Stomach (tissue), 9 donors: ENCODE results near the gene VOPP1. TPM values are rescaled to one million over a fixed set of nuclear protein-coding genes. Genes with fewer than 3 reads are reported as not detected.
A peak's percentile ranks its signal among the peaks of the same experiment; 100 is the strongest.

ENCODE experiments used
- DNase-seq, 2 donors: peaks; one replicate each; pipeline versions ENCODE4 v3.0.0 to v3.0.0-alpha.2; 2013 to 2019
- H3K27ac ChIP-seq, 5 donors: fragments of 200-600 bp in 4 of 5; sonication (generic) in 4 of 5; one replicate each; pipeline ENCODE4 v1.5.1; 2013 to 2019; ENCODE audit warnings: mild to moderate bottlenecking in 1 of 5, moderate library complexity in 1 of 5
- H3K27me3 ChIP-seq, 3 donors: fragments of 200-600 bp; sonication (generic); one replicate each; pipeline ENCODE4 v1.5.1; 2017 to 2019; ENCODE audit warnings: mixed run types in 1 of 3
- H3K36me3 ChIP-seq, 4 donors: fragments of 200-600 bp; sonication (generic); 1 replicate in 3 of 4; 2 replicates in 1 of 4; pipeline ENCODE4 v1.5.1; 2016 to 2019
- H3K4me1 ChIP-seq, 4 donors: fragments of 200-600 bp; sonication (generic); one replicate each; pipeline ENCODE4 v1.5.1; 2016 to 2019
- H3K4me3 ChIP-seq, 4 donors: fragments of 200-600 bp; sonication (generic) in 3 of 4; one replicate each; pipeline ENCODE4 v1.5.1; 2016 to 2019; ENCODE audit warnings: mild to moderate bottlenecking in 1 of 4
- H3K9me3 ChIP-seq, 4 donors: fragments of 200-600 bp; sonication (generic); one replicate each; pipeline ENCODE4 v1.5.1; 2016 to 2019
- EP300 ChIP-seq: sonication (generic); formaldehyde crosslinking; IDR thresholded peaks from one replicate; pipeline ENCODE4 v1.6.1; 2017; ENCODE audit warnings: antibody characterized with exemption
- POLR2A ChIP-seq, 4 donors: fragments of 450-650 bp; IDR thresholded peaks; one replicate each; pipeline ENCODE4 v1.6.1; 2016; ENCODE audit warnings: antibody characterized with exemption in 4 of 4, control low read depth in 2 of 4, mild to moderate bottlenecking in 1 of 4, moderate library complexity in 1 of 4
- POLR2AphosphoS5 ChIP-seq, 3 donors: sonication (generic); formaldehyde crosslinking; IDR thresholded peaks; one replicate each; pipeline ENCODE4 v1.6.1; 2016; ENCODE audit warnings: antibody characterized with exemption in 3 of 3
- WGBS, 5 donors: extraction: QIAGEN DNeasy Blood & Tissue Kit in 3 of 5; methylation state at CpG; one replicate each; pipeline versions ENCODE4 v1.1.5 to v1.1.7; 2013 to 2018; 5-methylcytosine and 5-hydroxymethylcytosine counted together
- intact Hi-C: fragments of 100-400 bp; cut with DNase I; formaldehyde crosslinking; loops from one replicate; pipeline ENCODE4 v1.15.1; 2023; ENCODE audit warnings: low total_unique reads
- polyA plus RNA-seq, 3 donors: library from polyadenylated mRNA; stranded (reverse); fragments of 200-250 nt; gene quantifications; one replicate each; pipeline ENCODE4 v1.2.3, GENCODE V29; 2013
- total RNA-seq, 5 donors: library from RNA; depleted of rRNA; stranded (reverse); fragments of >200 nt; gene quantifications; one replicate each; pipeline versions ENCODE4 v1.1.0 to v1.2.3, GENCODE V29; 2014 to 2016
- TF ChIP-seq, protein P1 (sequence below), 7 experiments: fragments of 450-650 bp in 4 of 7; fragments of 200-600 bp in 3 of 7; sonication (generic) in 3 of 7; IDR thresholded peaks; one replicate each; pipeline ENCODE4 v1.5.1; 2016 to 2019; ENCODE audit warnings: antibody characterized with exemption in 7 of 7, control low read depth in 2 of 7, mild to moderate bottlenecking in 1 of 7
- donor health status: healthy with polysubstance abuse.
- donor health status: Bipolar disorder and iron deficiency.
- donor health status: healthy.

Gene VOPP1
- total and polyA plus RNA-seq, 8 donors, result 14.0 to 117 (median 37.0) TPM

DNA sequence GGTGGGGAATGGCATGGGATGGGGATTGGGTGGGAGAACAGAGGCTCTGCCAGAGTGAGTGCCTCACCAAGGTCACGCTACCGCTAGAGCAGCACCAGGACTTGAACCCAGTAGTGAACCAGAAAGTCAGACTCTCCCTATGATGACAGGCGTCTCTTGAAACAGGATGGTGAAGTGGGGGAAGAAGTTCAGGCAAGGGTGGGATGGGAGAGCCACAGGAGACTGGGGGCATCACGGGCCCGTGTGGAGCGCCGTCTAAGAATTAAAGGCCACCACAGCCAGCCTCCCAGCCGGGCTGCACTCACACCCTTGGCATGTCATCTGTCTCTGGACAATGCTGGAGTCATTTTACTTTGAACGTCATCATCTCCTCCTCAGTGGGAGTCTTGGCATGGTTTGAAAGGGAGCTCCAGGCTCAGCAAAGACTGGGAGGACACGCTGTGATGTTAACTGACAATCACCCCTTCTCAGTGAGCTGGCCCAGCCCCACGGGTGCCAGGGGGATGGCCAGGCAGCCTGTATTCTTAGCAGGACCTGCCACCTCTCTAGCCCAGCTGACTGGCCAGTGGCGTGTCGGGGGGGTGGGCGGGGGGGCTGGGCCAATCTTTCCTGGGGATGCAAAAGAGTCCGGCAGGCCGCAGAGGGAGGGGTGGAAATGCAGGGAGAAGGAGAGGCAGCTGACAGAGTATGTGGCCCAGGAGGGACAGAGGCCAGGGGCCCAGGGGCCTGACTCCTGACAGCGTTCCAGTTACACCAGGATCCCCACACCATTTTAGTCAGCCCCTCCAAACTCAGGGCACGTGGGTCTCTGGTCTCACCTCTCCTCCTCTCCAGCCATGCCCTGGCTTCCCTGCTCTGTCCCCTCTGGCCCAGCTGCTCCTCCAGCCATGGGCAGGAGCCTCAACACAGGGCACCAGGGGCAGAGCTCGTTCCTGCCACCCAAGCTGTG lies 96.2 kb downstream of the VOPP1 start:
- 87 to 95% (median 89%) methylated on average over 17 to 19 of the region's 19 CpGs for WGBS, 5 donors
- intact Hi-C loops, result no loop called here
- Histone ChIP-seq H3K27ac (no peak overlapping the region), H3K27me3 (no peaks in the 10 kb centered on the region), H3K4me1 (no peaks in the 10 kb centered on the region), H3K4me3 (no peak overlapping the region), H3K36me3 (peaks cover 6 to 51% (median 36%) of the 10 kb centered on the region in 4 donors), H3K9me3 (no peaks in the 10 kb centered on the region)
- TF ChIP-seq EP300, result no peak
- TF ChIP-seq POLR2A (IDR thresholded peaks at IDR 0.05), result no peak
- no peak for TF ChIP-seq POLR2AphosphoS5 (IDR thresholded peaks at IDR 0.05)
- TF ChIP-seq, protein P1, sequence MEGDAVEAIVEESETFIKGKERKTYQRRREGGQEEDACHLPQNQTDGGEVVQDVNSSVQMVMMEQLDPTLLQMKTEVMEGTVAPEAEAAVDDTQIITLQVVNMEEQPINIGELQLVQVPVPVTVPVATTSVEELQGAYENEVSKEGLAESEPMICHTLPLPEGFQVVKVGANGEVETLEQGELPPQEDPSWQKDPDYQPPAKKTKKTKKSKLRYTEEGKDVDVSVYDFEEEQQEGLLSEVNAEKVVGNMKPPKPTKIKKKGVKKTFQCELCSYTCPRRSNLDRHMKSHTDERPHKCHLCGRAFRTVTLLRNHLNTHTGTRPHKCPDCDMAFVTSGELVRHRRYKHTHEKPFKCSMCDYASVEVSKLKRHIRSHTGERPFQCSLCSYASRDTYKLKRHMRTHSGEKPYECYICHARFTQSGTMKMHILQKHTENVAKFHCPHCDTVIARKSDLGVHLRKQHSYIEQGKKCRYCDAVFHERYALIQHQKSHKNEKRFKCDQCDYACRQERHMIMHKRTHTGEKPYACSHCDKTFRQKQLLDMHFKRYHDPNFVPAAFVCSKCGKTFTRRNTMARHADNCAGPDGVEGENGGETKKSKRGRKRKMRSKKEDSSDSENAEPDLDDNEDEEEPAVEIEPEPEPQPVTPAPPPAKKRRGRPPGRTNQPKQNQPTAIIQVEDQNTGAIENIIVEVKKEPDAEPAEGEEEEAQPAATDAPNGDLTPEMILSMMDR (IDR thresholded peaks at IDR 0.05), result no peak
- no peak for DNase-seq

DNA sequence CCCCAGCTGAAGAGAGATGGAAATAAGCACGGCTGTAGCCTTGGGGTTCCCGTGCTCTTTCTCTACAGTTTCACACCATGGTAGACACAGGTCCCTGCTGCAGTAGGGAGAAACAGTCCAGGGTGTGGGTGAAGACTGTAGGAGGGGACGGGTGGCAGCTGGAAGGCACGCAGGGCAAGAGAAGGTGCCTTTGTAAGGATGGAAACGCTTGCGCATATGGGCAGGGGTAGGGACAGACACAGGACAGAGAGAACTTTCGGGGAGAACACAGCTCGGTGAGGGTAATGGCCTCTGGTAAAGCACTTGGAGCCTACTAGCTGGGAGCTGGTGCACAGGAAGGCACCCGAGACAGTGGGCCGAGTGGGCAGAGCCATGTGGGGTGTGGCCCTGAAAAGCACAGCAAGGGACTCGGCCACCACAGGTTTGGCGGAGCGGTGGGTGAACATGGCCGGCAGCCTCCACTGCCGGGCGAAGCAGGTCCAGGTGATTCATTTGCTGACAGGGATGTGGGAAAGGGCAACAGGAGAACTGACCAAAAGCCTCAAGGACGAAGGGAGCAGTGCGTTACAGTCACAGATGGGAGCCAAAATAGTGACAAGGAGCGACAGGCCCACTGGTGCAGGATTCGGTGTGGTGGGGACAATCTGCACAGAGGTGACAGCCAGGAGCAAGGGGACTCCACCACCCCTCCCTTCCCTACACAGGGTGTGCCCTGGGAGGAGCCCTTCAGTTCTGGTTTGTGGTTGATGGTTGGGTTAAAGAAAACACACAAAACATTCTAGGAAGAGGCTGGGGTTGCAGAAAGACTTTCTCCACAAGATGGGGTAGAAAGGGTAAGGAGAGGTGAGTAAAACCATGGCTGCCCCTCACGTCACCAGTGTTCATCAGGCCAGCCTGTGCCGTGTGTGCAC lies 97.1 kb downstream of the VOPP1 start:
- intact Hi-C loops, result no loop called here
- Histone ChIP-seq H3K27me3 (no peaks in the 10 kb centered on the region), H3K9me3 (no peaks in the 10 kb centered on the region), H3K27ac (no peak overlapping the region), H3K4me1 (no peaks in the 10 kb centered on the region), H3K4me3 (no peak overlapping the region), H3K36me3 (peaks cover 6 to 53% (median 37%) of the 10 kb centered on the region in 4 donors)
- TF ChIP-seq, protein P1 (IDR thresholded peaks at IDR 0.05), result no peak
- TF ChIP-seq EP300 (no peak), POLR2A (IDR thresholded peaks at IDR 0.05) (no peak), POLR2AphosphoS5 (IDR thresholded peaks at IDR 0.05) (no peak)
- peak in 1 of 2 donors; percentile 17 for DNase-seq
- 89 to 91% (median 90%) methylated on average over 22 of the region's 22 CpGs for WGBS, 5 donors

DNA sequence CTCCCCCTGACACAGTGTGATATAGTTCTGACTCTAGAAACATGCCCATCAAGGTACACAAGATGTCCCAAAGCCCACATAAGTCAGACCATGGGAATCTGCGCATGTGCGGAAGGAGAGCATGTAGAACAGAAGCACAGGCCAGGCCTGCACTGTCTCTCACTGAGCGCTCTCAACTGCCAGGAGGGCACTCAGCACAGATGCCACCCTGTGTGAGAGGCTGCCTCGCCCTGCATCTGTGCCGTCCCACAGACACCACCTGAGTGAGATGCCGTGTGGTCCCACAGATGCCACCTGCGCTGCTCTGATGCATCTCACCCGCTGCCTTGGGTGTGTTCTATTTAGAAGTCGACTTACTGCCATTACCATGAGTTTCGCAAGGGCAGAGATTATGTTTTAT lies 98.4 kb downstream of the VOPP1 start:
- H3K36me3 ChIP-seq, result peaks cover 6 to 64% (median 41%) of the 10 kb centered on the region in 4 donors
- DNase-seq, result peak in 1 of 2 donors; percentile 15
- intact Hi-C loops, result no loop called here

More for the DNA sequence above, 98.4 kb downstream of the VOPP1 start:
- TF ChIP-seq POLR2AphosphoS5 (IDR thresholded peaks at IDR 0.05), result no peak
- TF ChIP-seq, protein P1 (IDR thresholded peaks at IDR 0.05), result no peak
- TF ChIP-seq POLR2A (IDR thresholded peaks at IDR 0.05), result no peak
- H3K27ac ChIP-seq, result no peak overlapping the region
- no peak overlapping the region for H3K4me3 ChIP-seq
- no peaks in the 10 kb centered on the region for H3K4me1 ChIP-seq
- WGBS, 5 donors, result 96 to 99% (median 96%) methylated on average over 9 to 10 of the region's 10 CpGs
- H3K9me3 ChIP-seq, result no peaks in the 10 kb centered on the region
- H3K27me3 ChIP-seq, result no peaks in the 10 kb centered on the region
